Measurements from ENCODE around the gene THSD7A. TPM values are rescaled to one million over a fixed set of nuclear protein-coding genes. Genes with fewer than 3 reads are reported as not detected.
A peak's percentile ranks its signal among the peaks of the same experiment; 100 is the strongest.

Gene THSD7A
- total and polyA plus RNA-seq, 2 donors from 2014 or later, result 5.1 to 24.3 TPM

DNA sequence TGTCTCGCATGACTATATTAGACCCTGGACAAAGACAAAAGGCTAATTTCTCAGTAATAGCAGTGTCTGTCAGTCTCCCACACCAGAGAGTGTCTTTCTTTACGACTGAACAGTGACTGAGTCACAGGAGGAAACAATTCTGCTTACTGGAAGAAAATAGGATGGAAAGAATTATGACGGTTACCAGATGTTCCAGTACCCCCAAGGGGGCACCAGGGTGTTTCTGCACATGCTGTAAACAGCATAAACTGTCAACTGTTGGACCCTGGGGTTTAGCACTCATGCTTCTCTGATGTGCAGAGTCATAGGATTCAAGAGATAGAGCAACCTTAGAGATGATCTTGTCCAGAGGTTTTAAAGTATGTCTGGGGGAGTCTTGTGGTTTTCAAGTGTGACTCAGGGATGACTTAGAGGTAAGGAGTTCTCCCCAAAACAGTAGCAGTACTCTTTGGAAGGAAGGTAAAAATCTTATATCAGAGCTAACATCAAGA is 291.7 kb downstream of the THSD7A start:
- H3K9me3 ChIP-seq (ENCODE audit: control insufficient read depth in 2 of 3, insufficient read depth in 1 of 3, low read length in 3 of 3), result no peaks in the 10 kb centered on the region
- no peak overlapping the region for H3K9ac ChIP-seq (ENCODE audit: low read length in 3 of 3)
- FAIRE-seq, result no peak
- peaks cover 0 to 10% (median 0%) of the 10 kb centered on the region in 3 donors for H3K36me3 ChIP-seq (ENCODE audit: control insufficient read depth in 2 of 3, insufficient read depth in 3 of 3, low read length in 3 of 3)
- H3K4me1 ChIP-seq (ENCODE audit: control insufficient read depth in 2 of 3, insufficient read depth in 2 of 3, low read depth in 1 of 3, low read length in 3 of 3), result no peaks in the 10 kb centered on the region
- H3K27ac ChIP-seq (ENCODE audit: low read depth in 2 of 2, low read length in 2 of 2), result no peak overlapping the region
- DNase-seq, result peak in 2 of 5 donors; percentile 10 to 11
- H3K27me3 ChIP-seq (ENCODE audit: control insufficient read depth, insufficient read depth, low read length), result no peaks in the 10 kb centered on the region
- intact Hi-C loops (cut with DNase I), result no loop called here
- TF ChIP-seq, protein P1, sequence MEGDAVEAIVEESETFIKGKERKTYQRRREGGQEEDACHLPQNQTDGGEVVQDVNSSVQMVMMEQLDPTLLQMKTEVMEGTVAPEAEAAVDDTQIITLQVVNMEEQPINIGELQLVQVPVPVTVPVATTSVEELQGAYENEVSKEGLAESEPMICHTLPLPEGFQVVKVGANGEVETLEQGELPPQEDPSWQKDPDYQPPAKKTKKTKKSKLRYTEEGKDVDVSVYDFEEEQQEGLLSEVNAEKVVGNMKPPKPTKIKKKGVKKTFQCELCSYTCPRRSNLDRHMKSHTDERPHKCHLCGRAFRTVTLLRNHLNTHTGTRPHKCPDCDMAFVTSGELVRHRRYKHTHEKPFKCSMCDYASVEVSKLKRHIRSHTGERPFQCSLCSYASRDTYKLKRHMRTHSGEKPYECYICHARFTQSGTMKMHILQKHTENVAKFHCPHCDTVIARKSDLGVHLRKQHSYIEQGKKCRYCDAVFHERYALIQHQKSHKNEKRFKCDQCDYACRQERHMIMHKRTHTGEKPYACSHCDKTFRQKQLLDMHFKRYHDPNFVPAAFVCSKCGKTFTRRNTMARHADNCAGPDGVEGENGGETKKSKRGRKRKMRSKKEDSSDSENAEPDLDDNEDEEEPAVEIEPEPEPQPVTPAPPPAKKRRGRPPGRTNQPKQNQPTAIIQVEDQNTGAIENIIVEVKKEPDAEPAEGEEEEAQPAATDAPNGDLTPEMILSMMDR (IDR thresholded peaks at IDR 0.05; ENCODE audit: borderline replicate concordance, extremely low read depth, insufficient read depth), result no peak
- no peak overlapping the region for H3K4me3 ChIP-seq (ENCODE audit: low read length in 3 of 3)

DNA sequence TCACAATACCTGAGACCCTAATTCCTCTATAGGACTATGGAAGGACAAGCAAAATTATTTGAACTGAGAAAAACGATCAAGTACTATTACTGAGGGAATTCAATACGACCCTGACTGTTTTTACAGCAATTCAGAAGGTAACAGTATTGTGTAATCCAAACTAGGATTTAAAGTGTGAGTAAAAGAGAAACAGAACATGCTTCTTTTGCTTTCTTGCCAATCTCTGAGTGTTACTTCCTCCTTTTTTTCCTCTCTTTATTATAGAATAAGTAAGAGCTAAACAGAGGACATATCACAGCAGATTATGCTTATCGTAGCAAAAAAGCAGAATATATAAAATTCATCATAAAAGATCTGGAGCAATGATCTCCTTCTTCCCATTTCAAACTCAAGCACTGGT is 292.1 kb downstream of the THSD7A start:
- Histone ChIP-seq H3K9ac (ENCODE audit: low read length in 3 of 3) (no peak overlapping the region), H3K4me1 (ENCODE audit: control insufficient read depth in 2 of 3, insufficient read depth in 2 of 3, low read depth in 1 of 3, low read length in 3 of 3) (no peaks in the 10 kb centered on the region), H3K27ac (ENCODE audit: low read depth in 2 of 2, low read length in 2 of 2) (no peak overlapping the region), H3K27me3 (ENCODE audit: control insufficient read depth, insufficient read depth, low read length) (no peaks in the 10 kb centered on the region), H3K36me3 (ENCODE audit: control insufficient read depth in 2 of 3, insufficient read depth in 3 of 3, low read length in 3 of 3) (peaks cover 0 to 10% (median 0%) of the 10 kb centered on the region in 3 donors), H3K9me3 (ENCODE audit: control insufficient read depth in 2 of 3, insufficient read depth in 1 of 3, low read length in 3 of 3) (no peaks in the 10 kb centered on the region), H3K4me3 (ENCODE audit: low read length in 3 of 3) (no peak overlapping the region)
- no peak for DNase-seq
- intact Hi-C loops (cut with DNase I), result no loop called here
- TF ChIP-seq, protein P1 (IDR thresholded peaks at IDR 0.05; ENCODE audit: borderline replicate concordance, extremely low read depth, insufficient read depth), result no peak
- FAIRE-seq, result no peak

- Histone ChIP-seq H3K9ac (ENCODE audit: low read length in 3 of 3) (no peak overlapping the region), H3K27ac (ENCODE audit: low read depth in 2 of 2, low read length in 2 of 2) (no peak overlapping the region), H3K9me3 (ENCODE audit: control insufficient read depth in 2 of 3, insufficient read depth in 1 of 3, low read length in 3 of 3) (no peaks in the 10 kb centered on the region), H3K27me3 (ENCODE audit: control insufficient read depth, insufficient read depth, low read length) (no peaks in the 10 kb centered on the region), H3K4me1 (ENCODE audit: control insufficient read depth in 2 of 3, insufficient read depth in 2 of 3, low read depth in 1 of 3, low read length in 3 of 3) (peaks cover 0 to 5% (median 0%) of the 10 kb centered on the region in 3 donors), H3K4me3 (ENCODE audit: low read length in 3 of 3) (no peak overlapping the region), H3K36me3 (ENCODE audit: control insufficient read depth in 2 of 3, insufficient read depth in 3 of 3, low read length in 3 of 3) (peaks cover 0 to 10% (median 0%) of the 10 kb centered on the region in 3 donors)
- intact Hi-C loops (cut with DNase I), result no loop called here
- no peak for FAIRE-seq
- DNase-seq, result no peak
- TF ChIP-seq, protein P1 (IDR thresholded peaks at IDR 0.05; ENCODE audit: borderline replicate concordance, extremely low read depth, insufficient read depth), result no peak
Measured at GRCh38 chr7:11538751-11539299, 293.2 kb downstream of the THSD7A start.
